MCF 10A (cell line): ENCODE data around the gene PRSS50. TPM values are rescaled to one million over a fixed set of nuclear protein-coding genes. Genes with fewer than 3 reads are reported as not detected.

Source experiments
- BruUV-seq: library from RNA; stranded (reverse); fragments of 400-500 nt; replicated peaks from 2 replicates; lab custom pipeline; 2021; lab: Mats Ljungman, UMichigan
- CTCF ChIA-PET: fragments of 300-600 bp; sonication (Branson Sonifier 250); formaldehyde crosslinking; extraction: SDS; loops from one replicate; lab custom pipeline; 2021; ENCODE audit warnings: antibody characterized with exemption, inconsistent platforms; lab: Yijun Ruan, JAX
- POLR2A ChIA-PET: fragments of 300-600, 350-650 bp; sonication (Branson Sonifier 250); formaldehyde crosslinking; extraction: SDS; loops from one replicate; lab custom pipeline; 2020; ENCODE audit warnings: antibody characterized with exemption, inconsistent platforms; lab: Yijun Ruan, JAX
- DNase-seq: peaks from one replicate; pipeline ENCODE4 v3.0.0-alpha.2; 2018; ENCODE audit not compliant: unreplicated experiment
- H3K27ac Mint-ChIP-seq: one replicate; pipeline ENCODE4 v1.8.0; 2022; ENCODE audit warnings: mild to moderate bottlenecking, low read depth, mixed read lengths; ENCODE audit not compliant: unreplicated experiment
- H3K27me3 Mint-ChIP-seq: one replicate; pipeline ENCODE4 v1.8.0; 2022; ENCODE audit warnings: mixed read lengths; ENCODE audit not compliant: insufficient read depth, unreplicated experiment
- H3K36me3 Mint-ChIP-seq: one replicate; pipeline ENCODE4 v1.8.0; 2022; ENCODE audit warnings: mild to moderate bottlenecking, moderate library complexity, mixed read lengths; ENCODE audit not compliant: insufficient read depth, unreplicated experiment
- H3K4me1 Mint-ChIP-seq: one replicate; pipeline ENCODE4 v1.8.0; 2022; ENCODE audit warnings: mixed read lengths; ENCODE audit not compliant: insufficient read depth, unreplicated experiment
- H3K4me3 Mint-ChIP-seq: one replicate; pipeline ENCODE4 v1.8.0; 2022; ENCODE audit warnings: mild to moderate bottlenecking, moderate library complexity, mixed read lengths; ENCODE audit not compliant: unreplicated experiment
- H3K9me3 Mint-ChIP-seq: one replicate; pipeline ENCODE4 v1.8.0; 2022; ENCODE audit warnings: mixed read lengths; ENCODE audit not compliant: unreplicated experiment
- intact Hi-C: fragments of 100-400 bp; cut with micrococcal nuclease; formaldehyde crosslinking; loops from 2 replicates; pipeline ENCODE4 v1.14.1; 2022
- total RNA-seq: library from RNA; stranded (reverse); gene quantifications from 2 replicates; pipeline ENCODE4 v1.2.3, GENCODE V29; 2022
- TF ChIP-seq, protein P1 (sequence below): fragments of 200-600 bp; IDR thresholded peaks from one replicate; pipeline ENCODE4 v1.8.0; 2022; ENCODE audit warnings: antibody characterized with exemption, mild to moderate bottlenecking; ENCODE audit not compliant: unreplicated experiment

PRSS50 gene
- total RNA-seq, 1 experiment from 2014 or later, result not detected

- intact Hi-C loops, result no loop called here
- POLR2A ChIA-PET, result no interaction called here
Observed at GRCh38 chr3:46699676-46700523, 17.8 kb downstream of the PRSS50 start.

DNA sequence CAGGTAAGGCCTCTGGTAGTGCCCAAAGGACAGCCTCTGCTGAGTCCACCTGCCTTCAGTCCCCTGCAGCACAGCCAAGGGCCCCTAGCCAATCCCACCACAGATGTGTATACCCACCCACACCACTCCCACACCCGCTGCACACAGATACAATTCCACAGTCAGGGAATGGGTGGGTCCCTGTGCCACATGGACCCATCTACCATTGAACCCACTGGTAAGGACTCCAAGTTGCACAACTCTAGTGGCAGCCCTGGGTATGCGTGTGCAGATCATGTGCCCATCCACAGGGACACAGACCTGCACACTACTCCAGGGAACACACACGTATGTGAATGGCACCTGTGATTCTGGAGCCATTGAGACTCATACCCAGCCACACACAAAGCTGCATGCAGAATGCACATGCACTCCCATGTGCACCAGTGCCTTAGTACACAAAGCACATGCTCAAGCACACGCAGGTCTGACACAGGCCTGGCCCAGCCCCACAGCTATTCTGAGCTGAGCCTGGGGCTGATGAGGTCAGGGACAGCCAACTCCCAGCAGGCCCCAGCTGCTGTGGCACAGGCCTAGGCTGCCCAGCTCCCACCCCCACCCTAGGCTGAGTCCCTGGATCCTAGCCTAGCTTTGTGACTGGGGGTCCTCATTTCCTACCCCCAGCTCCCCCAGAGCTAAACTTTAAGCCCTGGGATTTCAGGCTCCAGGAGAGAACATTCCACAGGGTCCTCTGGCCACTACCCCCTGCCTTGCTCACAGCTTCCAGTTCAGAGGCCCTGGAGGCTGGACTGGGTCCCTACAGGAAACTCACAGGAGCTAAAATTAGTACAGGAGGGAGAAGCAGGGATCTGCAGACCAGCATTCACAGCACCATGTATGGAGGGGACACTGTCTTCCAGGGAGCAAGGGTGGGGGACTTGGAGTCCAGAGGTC, 21.4 kb downstream of the PRSS50 start:
- H3K4me1 Mint-ChIP-seq, result peaks cover 33% of the 10 kb centered on the region
- no peaks in the 10 kb centered on the region for H3K27me3 Mint-ChIP-seq
- ChIA-PET CTCF (interaction anchor here (0.7 to 1.6 kb wide), 4 partner anchors 9 to 368 kb away, joined by 4 to 6 read pairs (median 5); no protein-coding TSS in a partner anchor), POLR2A (interaction anchor here (0.6 to 1.2 kb wide), 4 partner anchors 22 to 282 kb away, joined by 3 read pairs; no protein-coding TSS in a partner anchor)
- no peak overlapping the region for H3K27ac Mint-ChIP-seq
- H3K36me3 Mint-ChIP-seq, result no peaks in the 10 kb centered on the region
- TF ChIP-seq, protein P1, sequence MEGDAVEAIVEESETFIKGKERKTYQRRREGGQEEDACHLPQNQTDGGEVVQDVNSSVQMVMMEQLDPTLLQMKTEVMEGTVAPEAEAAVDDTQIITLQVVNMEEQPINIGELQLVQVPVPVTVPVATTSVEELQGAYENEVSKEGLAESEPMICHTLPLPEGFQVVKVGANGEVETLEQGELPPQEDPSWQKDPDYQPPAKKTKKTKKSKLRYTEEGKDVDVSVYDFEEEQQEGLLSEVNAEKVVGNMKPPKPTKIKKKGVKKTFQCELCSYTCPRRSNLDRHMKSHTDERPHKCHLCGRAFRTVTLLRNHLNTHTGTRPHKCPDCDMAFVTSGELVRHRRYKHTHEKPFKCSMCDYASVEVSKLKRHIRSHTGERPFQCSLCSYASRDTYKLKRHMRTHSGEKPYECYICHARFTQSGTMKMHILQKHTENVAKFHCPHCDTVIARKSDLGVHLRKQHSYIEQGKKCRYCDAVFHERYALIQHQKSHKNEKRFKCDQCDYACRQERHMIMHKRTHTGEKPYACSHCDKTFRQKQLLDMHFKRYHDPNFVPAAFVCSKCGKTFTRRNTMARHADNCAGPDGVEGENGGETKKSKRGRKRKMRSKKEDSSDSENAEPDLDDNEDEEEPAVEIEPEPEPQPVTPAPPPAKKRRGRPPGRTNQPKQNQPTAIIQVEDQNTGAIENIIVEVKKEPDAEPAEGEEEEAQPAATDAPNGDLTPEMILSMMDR, result no peak
- DNase-seq, result peak; percentile 32
- no peak overlapping the region for H3K4me3 Mint-ChIP-seq
- intact Hi-C loops, result no loop called here
- no TSS peak for BruUV-seq
- no peaks in the 10 kb centered on the region for H3K9me3 Mint-ChIP-seq

More at GRCh38 chr3:46699676-46700523, 17.8 kb downstream of the PRSS50 start:
- TF ChIP-seq, protein P1, result no peak
- Mint-ChIP-seq H3K4me1 (peaks cover 10% of the 10 kb centered on the region), H3K36me3 (no peaks in the 10 kb centered on the region), H3K9me3 (no peaks in the 10 kb centered on the region), H3K4me3 (no peak overlapping the region), H3K27ac (no peak overlapping the region), H3K27me3 (no peaks in the 10 kb centered on the region)
- DNase-seq, result no peak
- CTCF ChIA-PET, result interaction anchor here (0.6 to 1.3 kb wide), 3 partner anchors 155 to 195 kb away, joined by 3 read pairs; no protein-coding TSS in a partner anchor
- no TSS peak for BruUV-seq

- intact Hi-C loops, result no loop called here
- no peaks in the 10 kb centered on the region for H3K9me3 Mint-ChIP-seq
Observed at GRCh38 chr3:46695177-46695961, 22.3 kb downstream of the PRSS50 start.

More at GRCh38 chr3:46695177-46695961, 22.3 kb downstream of the PRSS50 start:
- TF ChIP-seq, protein P1, result peak; percentile 23
- H3K4me3 Mint-ChIP-seq, result no peak overlapping the region
- H3K27me3 Mint-ChIP-seq, result no peaks in the 10 kb centered on the region
- H3K4me1 Mint-ChIP-seq, result peaks cover 40% of the 10 kb centered on the region
- ChIA-PET POLR2A (interaction anchor here (0.6 to 1.2 kb wide), 4 partner anchors 21 to 283 kb away, joined by 3 read pairs; no protein-coding TSS in a partner anchor), CTCF (interaction anchor here (0.7 to 1.6 kb wide), 3 partner anchors 26 to 369 kb away, joined by 4 to 6 read pairs (median 5); no protein-coding TSS in a partner anchor)
- BruUV-seq, result no TSS peak
- DNase-seq, result peak; percentile 44
- H3K27ac Mint-ChIP-seq, result no peak overlapping the region
- H3K36me3 Mint-ChIP-seq, result no peaks in the 10 kb centered on the region
